K562 (cell line): Measurements from ENCODE around the gene SCFD2. TPM values are rescaled to one million over a fixed set of nuclear protein-coding genes. Genes with fewer than 3 reads are reported as not detected.

Experiments used
- ATAC-seq: fragments of 200-7000 bp; cut with Tn5 transposase; 3 replicates; pipeline ENCODE4 v1.9.1; 2020; ENCODE audit warnings: moderate library complexity
- BruUV-seq: library from RNA; stranded (reverse); fragments of 400-500 nt; replicated peaks from 2 replicates; lab custom pipeline; 2021; lab: Mats Ljungman, UMichigan
- CTCF ChIA-PET: fragments of 300-600 bp; formaldehyde crosslinking; extraction: SDS; loops from one replicate; lab custom pipeline; 2021; ENCODE audit warnings: low intra/inter-chr PET ratio; lab: Yijun Ruan, JAX
- POLR2A ChIA-PET: fragments of 300-600, 350-650 bp; sonication (Branson Sonifier 250); formaldehyde crosslinking; extraction: SDS; loops from one replicate; lab custom pipeline; 2021; ENCODE audit warnings: antibody characterized with exemption, inconsistent platforms; lab: Yijun Ruan, JAX
- DNase-seq, 4 experiments: peaks; one replicate each; pipeline versions ENCODE4 v3.0.0 to v3.0.0-alpha.2; 2011 to 2018; ENCODE audit warnings: low spot score in 3 of 4, mixed read lengths in 3 of 4; ENCODE audit errors: extremely low read depth in 1 of 4
- FAIRE-seq: peaks from 2 replicates; lab custom pipeline; 2011; peaks lifted over from hg19 to GRCh38; lab: Jason Lieb, UNC
- H2AFZ ChIP-seq: 2 replicates; pipeline ENCODE4 v1.6.0; 2011; ENCODE audit warnings: low read depth, low read length, control low read depth, inconsistent platforms
- H3K27ac ChIP-seq: fragments of 200-600 bp; 3 replicates; pipeline ENCODE4 v1.8.0; 2011; ENCODE audit warnings: low read depth, mild to moderate bottlenecking, control low read depth, inconsistent platforms, low read length, moderate library complexity, mixed read lengths; ENCODE audit errors: extremely low read depth
- H3K27me3 ChIP-seq, 2 experiments: fragments of 300-600 bp in 1 of 2; 2 replicates in 1 of 2; 3 replicates in 1 of 2; pipeline versions ENCODE4 v1.6.0 to v1.8.0; 2011; ENCODE audit warnings: inconsistent platforms in 2 of 2, low read length in 2 of 2, mild to moderate bottlenecking in 1 of 2, mixed read lengths in 1 of 2, moderate library complexity in 1 of 2; ENCODE audit not compliant: control insufficient read depth in 2 of 2, insufficient read depth in 2 of 2
- H3K36me3 ChIP-seq: fragments of 300-600 bp; 3 replicates; pipeline ENCODE4 v1.8.0; 2011; ENCODE audit warnings: mild to moderate bottlenecking, low read length, inconsistent platforms; ENCODE audit not compliant: control insufficient read depth, insufficient read depth
- H3K4me1 ChIP-seq, 2 experiments: fragments of 200-600 bp in 1 of 2; replicated peaks in 1 of 2; 2 replicates in 1 of 2; 3 replicates in 1 of 2; pipeline versions ENCODE4 v1.5.1 to v1.8.0; 2011; ENCODE audit warnings: inconsistent platforms in 2 of 2, low read length in 2 of 2, mild to moderate bottlenecking in 1 of 2, mixed read lengths in 1 of 2, moderate library complexity in 1 of 2; ENCODE audit not compliant: control insufficient read depth in 2 of 2, insufficient read depth in 2 of 2
- H3K4me2 ChIP-seq: 2 replicates; pipeline ENCODE4 v1.6.1; 2011; ENCODE audit warnings: low read length, control low read depth, inconsistent platforms, mixed read lengths; ENCODE audit not compliant: insufficient read depth
- H3K4me3 ChIP-seq: fragments of 200-600 bp; sonication (generic), shearing (Covaris generic); 2 replicates; pipeline ENCODE4 v1.5.1; 2016; ENCODE audit warnings: control low read depth, inconsistent platforms
- H3K79me2 ChIP-seq: fragments of 200-600 bp; 3 replicates; pipeline ENCODE4 v1.8.0; 2011; ENCODE audit warnings: low read length, inconsistent platforms; ENCODE audit not compliant: control insufficient read depth, insufficient read depth
- H3K9ac ChIP-seq, 2 experiments: 2 replicates each; pipeline versions ENCODE4 v1.6.0 to v1.6.1; 2011; ENCODE audit warnings: low read depth in 2 of 2, low read length in 2 of 2, control low read depth in 1 of 2, inconsistent platforms in 1 of 2, mild to moderate bottlenecking in 1 of 2, mixed read lengths in 1 of 2; ENCODE audit not compliant: insufficient read depth in 1 of 2
- H3K9me1 ChIP-seq: one replicate; pipeline ENCODE4 v1.6.0; 2011; ENCODE audit warnings: inconsistent platforms, mild to moderate bottlenecking, low read length, moderate library complexity; ENCODE audit not compliant: control insufficient read depth, insufficient read depth
- H3K9me3 ChIP-seq: replicated peaks from 2 replicates; pipeline ENCODE4 v1.5.1; 2011; ENCODE audit warnings: low read depth, low read length, inconsistent platforms; ENCODE audit not compliant: control insufficient read depth, insufficient read depth
- H4K20me1 ChIP-seq: replicated peaks from 2 replicates; pipeline ENCODE4 v1.6.1; 2011; ENCODE audit warnings: low read length, inconsistent platforms, mixed read lengths; ENCODE audit not compliant: control insufficient read depth, insufficient read depth
- COPS2 ChIP-seq: fragments of 450-650 bp; conservative IDR thresholded peaks from 2 replicates; pipeline ENCODE4 v1.6.1; 2016; ENCODE audit warnings: mild to moderate bottlenecking, moderate library complexity
- E4F1 ChIP-seq: fragments of 250-450 bp; sonication (Bioruptor Pico); IDR thresholded peaks from 2 replicates; pipeline ENCODE4 v1.5.0; 2021; ENCODE audit warnings: mild to moderate bottlenecking, borderline replicate concordance
- ELK3 ChIP-seq: fragments of 450-650 bp; formaldehyde crosslinking; IDR thresholded peaks from 2 replicates; pipeline ENCODE4 v1.4.0; 2020; ENCODE audit warnings: mild to moderate bottlenecking
- GATAD2B ChIP-seq: fragments of 450-650 bp; IDR thresholded peaks from 2 replicates; pipeline ENCODE4 v1.6.1; 2017; ENCODE audit warnings: mild to moderate bottlenecking, borderline replicate concordance
- KLF10 ChIP-seq: fragments of 250-450 bp; sonication (Bioruptor Pico); IDR thresholded peaks from 2 replicates; pipeline ENCODE4 v1.6.1; 2021; ENCODE audit warnings: matching md5 sums
- OTX1 ChIP-seq: fragments of 450-650 bp; formaldehyde crosslinking; IDR thresholded peaks from 2 replicates; pipeline ENCODE4 v1.4.0; 2022; ENCODE audit warnings: mild to moderate bottlenecking
- PCBP1 ChIP-seq: fragments of 200-400 bp; formaldehyde crosslinking; IDR thresholded peaks from 2 replicates; pipeline ENCODE4 v1.6.1; 2018; ENCODE audit warnings: mild to moderate bottlenecking, low read depth, low read length; ENCODE audit not compliant: poor library complexity, severe bottlenecking
- PPARD ChIP-seq: fragments of 250-450 bp; sonication (Bioruptor Pico); IDR thresholded peaks from 2 replicates; pipeline ENCODE4 v1.8.0; 2022; ENCODE audit warnings: inconsistent platforms, mild to moderate bottlenecking, moderate library complexity
- RAD51 ChIP-seq: fragments of 450-650 bp; IDR thresholded peaks from 2 replicates; pipeline ENCODE4 v1.7.1; 2016; ENCODE audit warnings: low read depth, mild to moderate bottlenecking, borderline replicate concordance
- SFPQ ChIP-seq: fragments of 200-400 bp; formaldehyde crosslinking; IDR thresholded peaks from 2 replicates; pipeline ENCODE4 v1.6.1; 2017; ENCODE audit warnings: mild to moderate bottlenecking, low read depth, low read length, moderate library complexity
- SRSF1 ChIP-seq: fragments of 200-400 bp; formaldehyde crosslinking; IDR thresholded peaks from 2 replicates; pipeline ENCODE4 v1.6.1; 2017; ENCODE audit warnings: mild to moderate bottlenecking, low read depth, low read length, moderate library complexity
- ZBTB17 ChIP-seq: fragments of 450-650 bp; formaldehyde crosslinking; IDR thresholded peaks from 2 replicates; pipeline ENCODE4 v1.4.0; 2020; ENCODE audit warnings: mild to moderate bottlenecking
- ZFP1 ChIP-seq: fragments of 450-650 bp; formaldehyde crosslinking; IDR thresholded peaks from 2 replicates; pipeline ENCODE4 v1.4.0; 2020; ENCODE audit warnings: mild to moderate bottlenecking, mixed read lengths
- ZNF143 ChIP-seq: sonication (generic); formaldehyde crosslinking; IDR thresholded peaks from 2 replicates; pipeline ENCODE4 v1.9.0; 2022; ENCODE audit warnings: mild to moderate bottlenecking, missing genetic modification reagents
- ZNF511 ChIP-seq: sonication (generic); formaldehyde crosslinking; IDR thresholded peaks from 2 replicates; pipeline ENCODE4 v1.8.0; 2022; ENCODE audit warnings: mild to moderate bottlenecking, missing genetic modification reagents
- ZNF644 ChIP-seq: fragments of 200-800 bp; sonication (Bioruptor generic); IDR thresholded peaks from 2 replicates; pipeline ENCODE4 v1.6.1; 2016; ENCODE audit warnings: low read depth, missing genetic modification characterization, missing compliant biosample characterization
- ZNF764 ChIP-seq: fragments of 250-450 bp; sonication (Bioruptor Pico); IDR thresholded peaks from 2 replicates; pipeline ENCODE4 v1.4.0; 2020; ENCODE audit warnings: low read depth, mild to moderate bottlenecking, moderate library complexity
- ZNF785 ChIP-seq: fragments of 250-450 bp; sonication (Bioruptor Pico); IDR thresholded peaks from 2 replicates; pipeline ENCODE4 v1.4.0; 2020; ENCODE audit warnings: mild to moderate bottlenecking
- WGBS: fragments of 100-300 bp; shearing (Covaris generic); methylation state at CpG from one replicate; pipeline ENCODE4 v1.1.6; 2016; ENCODE audit warnings: low coverage, mixed read lengths; ENCODE audit not compliant: insufficient coverage; ENCODE audit errors: missing lambda C conversion rate; 5-methylcytosine and 5-hydroxymethylcytosine counted together
- in situ Hi-C: fragments of 300-500 bp; cut with MboI; formaldehyde crosslinking; loops from 4 replicates; pipeline ENCODE4 v1.15.0; 2018; ENCODE audit warnings: inconsistent platforms, mixed read lengths
- intact Hi-C: fragments of 100-400 bp; cut with micrococcal nuclease; formaldehyde crosslinking; loops from 2 replicates; pipeline ENCODE4 v1.14.2; 2022
- polyA plus RNA-seq, 8 experiments: library from polyadenylated mRNA; depleted of rRNA in 4 of 8; stranded (reverse) in 5 of 8; unstranded in 3 of 8; fragments of >200 nt; fragmentation: Nextera tagmentation in 2 of 8; fragmentation: Illumina TruSeq in 1 of 8; extraction: Ambion mirVana in 2 of 8; extraction: Trizol in 1 of 8; gene quantifications; 2 replicates each; pipeline versions ENCODE4 v1.2.1 to v1.2.3, GENCODE V29; 2011 to 2014; ENCODE audit warnings: inconsistent platforms in 1 of 8, missing spikeins in 1 of 8
- total RNA-seq, 7 experiments: library from RNA; depleted of rRNA in 6 of 7; stranded (reverse); fragments of >200 nt in 6 of 7; fragmentation: Illumina TruSeq in 2 of 7; extraction: Trizol in 2 of 7; gene quantifications; 2 replicates each; pipeline versions ENCODE4 v1.2.1 to v1.2.3, GENCODE V29; 2011 to 2021; ENCODE audit warnings: low replicate concordance in 1 of 7

SCFD2 gene
- total and polyA plus RNA-seq, 9 of the 15 experiments (the other 6 are each of a cell fraction or from before 2014, with no cell fraction given): 5.7 to 30.3 (median 22.8) TPM

GRCh38 chr4:53068755-53069330, 297.0 kb downstream of the SCFD2 start:
- no peaks in the 10 kb centered on the region for H3K9me1 ChIP-seq
- ChIA-PET CTCF (no interaction called here), POLR2A (no interaction called here)
- H3K9ac ChIP-seq: no peak overlapping the region
- 61% methylated on average over 3 of the region's 3 CpGs for WGBS
- no peaks in the 10 kb centered on the region for H3K27me3 ChIP-seq
- in situ Hi-C loops (no loop called here), intact Hi-C loops (no loop called here)
- ATAC-seq (no peak), FAIRE-seq (no peak), DNase-seq (no peak)
- no peaks in the 10 kb centered on the region for H3K4me1 ChIP-seq
- H4K20me1 ChIP-seq: no peaks in the 10 kb centered on the region
- H3K36me3 ChIP-seq: no peaks in the 10 kb centered on the region
- no peak overlapping the region for H3K27ac ChIP-seq
- no peak overlapping the region for H3K4me3 ChIP-seq
- H3K79me2 ChIP-seq: no peaks in the 10 kb centered on the region
- BruUV-seq: no TSS peak
- no peak overlapping the region for H2AFZ ChIP-seq
- H3K9me3 ChIP-seq: no peaks in the 10 kb centered on the region
- H3K4me2 ChIP-seq: no peak overlapping the region
- TF ChIP-seq OTX1 (CRISPR knock-in tag) (no peak), ZNF785 (CRISPR knock-in tag) (no peak), SFPQ (no peak), ZNF143 (CRISPR knock-in tag) (no peak), COPS2 (no peak), E4F1 (CRISPR knock-in tag) (no peak), ELK3 (CRISPR knock-in tag) (no peak), ZFP1 (CRISPR knock-in tag) (no peak), ZNF764 (no peak), KLF10 (CRISPR knock-in tag) (no peak), SRSF1 (no peak), ZNF511 (CRISPR knock-in tag) (no peak), PCBP1 (no peak), ZBTB17 (CRISPR knock-in tag) (no peak), ZNF644 (tag) (no peak), GATAD2B (no peak), PPARD (CRISPR knock-in tag) (no peak), RAD51 (no peak)
